KOPT-K1 (cell line): ENCODE measurements around the gene CTPS2.
"Not testable (repeated sequence)": the region's sequence is repeated elsewhere in the genome, so short reads cannot be mapped to it uniquely, and the experiment has no call there.

ENCODE experiments used
- H3K27ac ChIP-seq: fragments of 200-600 bp; sonication (generic); 2 replicates; pipeline ENCODE4 v1.5.1; 2016; ENCODE audit warnings: antibody characterized with exemption, mild to moderate bottlenecking, low read depth, low read length; ENCODE audit not compliant: poor library complexity, severe bottlenecking
- H3K36me3 ChIP-seq: fragments of 200-600 bp; sonication (generic); 2 replicates; pipeline ENCODE4 v1.5.1; 2017; ENCODE audit warnings: antibody characterized with exemption, mild to moderate bottlenecking, low read length, moderate library complexity; ENCODE audit not compliant: insufficient read depth
- H3K9me3 ChIP-seq: fragments of 200-600 bp; sonication (generic); 2 replicates; pipeline ENCODE4 v1.5.1; 2017; ENCODE audit warnings: antibody characterized with exemption, low read length, mild to moderate bottlenecking; ENCODE audit not compliant: insufficient read depth, poor library complexity, severe bottlenecking

The CTPS2 gene, protein sequence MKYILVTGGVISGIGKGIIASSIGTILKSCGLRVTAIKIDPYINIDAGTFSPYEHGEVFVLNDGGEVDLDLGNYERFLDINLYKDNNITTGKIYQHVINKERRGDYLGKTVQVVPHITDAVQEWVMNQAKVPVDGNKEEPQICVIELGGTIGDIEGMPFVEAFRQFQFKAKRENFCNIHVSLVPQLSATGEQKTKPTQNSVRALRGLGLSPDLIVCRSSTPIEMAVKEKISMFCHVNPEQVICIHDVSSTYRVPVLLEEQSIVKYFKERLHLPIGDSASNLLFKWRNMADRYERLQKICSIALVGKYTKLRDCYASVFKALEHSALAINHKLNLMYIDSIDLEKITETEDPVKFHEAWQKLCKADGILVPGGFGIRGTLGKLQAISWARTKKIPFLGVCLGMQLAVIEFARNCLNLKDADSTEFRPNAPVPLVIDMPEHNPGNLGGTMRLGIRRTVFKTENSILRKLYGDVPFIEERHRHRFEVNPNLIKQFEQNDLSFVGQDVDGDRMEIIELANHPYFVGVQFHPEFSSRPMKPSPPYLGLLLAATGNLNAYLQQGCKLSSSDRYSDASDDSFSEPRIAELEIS

DNA sequence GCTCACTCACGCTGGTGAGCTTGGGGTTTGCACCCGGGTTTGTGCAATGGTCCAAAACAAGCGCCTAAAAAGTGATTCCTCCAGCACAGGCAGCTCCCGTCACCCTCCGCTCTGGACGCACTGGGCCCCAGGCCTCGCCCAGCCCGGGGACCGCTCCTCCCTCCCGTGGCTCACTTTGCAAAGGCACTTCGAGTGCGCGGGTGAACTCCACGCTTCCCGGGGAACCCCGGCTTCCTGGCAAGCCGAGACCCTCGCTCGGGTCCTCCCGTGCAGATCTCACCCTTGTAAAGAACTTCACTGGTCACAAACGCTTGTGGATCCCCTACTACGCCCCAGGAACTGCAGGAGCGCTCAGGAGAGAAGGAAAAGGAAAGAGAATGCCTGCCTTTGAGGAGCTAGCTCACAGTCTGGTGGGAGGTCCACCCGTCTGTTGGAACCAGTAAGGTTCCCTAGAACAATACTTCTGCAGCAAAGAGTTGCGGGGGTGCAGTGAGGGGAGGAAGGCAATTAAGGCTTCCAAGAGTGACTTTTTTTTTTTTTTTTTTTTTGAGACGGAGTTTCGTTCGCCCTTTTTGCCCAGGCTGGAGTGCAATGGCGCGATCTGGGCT, at the start of gene CTPS2:
Gene CTPS2, minus strand, starts transcription at position 122 of the 608 bp plus-strand sequence. CDS start 9,767 bp downstream, outside the sequence.
- no peaks in the 10 kb centered on the region for H3K36me3 ChIP-seq
- H3K9me3 ChIP-seq, result no peaks in the 10 kb centered on the region
- H3K27ac ChIP-seq, result no peak within 1 kb of the TSS

DNA sequence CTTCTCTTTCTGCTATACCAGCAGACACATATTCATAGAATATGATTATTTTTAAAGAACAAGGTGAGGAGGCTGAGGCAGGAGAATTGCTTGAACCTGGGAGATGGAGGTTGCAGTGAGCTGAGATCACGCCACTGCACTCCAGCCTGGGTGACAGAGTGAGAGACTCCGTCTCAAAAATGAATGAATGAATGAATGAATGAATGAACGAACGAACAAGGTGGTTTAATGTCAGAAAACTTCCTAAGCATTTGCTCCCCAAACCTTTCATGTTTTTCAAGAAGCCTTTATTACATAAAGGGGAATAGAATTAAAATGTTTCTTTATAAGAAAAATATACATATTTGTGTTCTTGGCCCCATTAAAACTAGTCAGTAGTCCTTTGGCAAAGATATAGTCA, 49.0 kb upstream of the CTPS2 start:
- not testable (repeated sequence) for H3K27ac ChIP-seq, H3K36me3 ChIP-seq, H3K9me3 ChIP-seq

DNA sequence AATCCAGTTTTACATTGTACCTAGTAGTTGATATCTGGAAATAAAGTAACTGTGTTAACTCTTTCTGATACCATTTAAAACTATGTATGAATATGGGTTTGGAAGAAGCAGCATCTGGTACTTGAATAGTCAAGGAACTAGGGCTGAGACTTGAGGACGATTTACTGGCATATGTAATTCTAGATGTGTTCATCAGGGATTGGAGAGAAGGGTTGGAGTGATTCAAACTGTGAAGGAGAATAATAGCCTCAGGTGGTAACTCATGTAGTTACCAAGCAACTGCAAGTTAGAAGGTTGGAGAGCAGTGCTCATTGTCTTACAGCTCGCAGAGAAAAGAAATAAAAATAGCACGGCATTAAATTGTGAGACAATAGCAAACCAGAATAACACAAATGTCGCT, 44.3 kb upstream of the CTPS2 start:
- H3K9me3 ChIP-seq, result no peaks in the 10 kb centered on the region
- no peak overlapping the region for H3K27ac ChIP-seq
- peaks cover 7% of the 10 kb centered on the region; the same call in 1 of the 2 replicates for H3K36me3 ChIP-seq

DNA sequence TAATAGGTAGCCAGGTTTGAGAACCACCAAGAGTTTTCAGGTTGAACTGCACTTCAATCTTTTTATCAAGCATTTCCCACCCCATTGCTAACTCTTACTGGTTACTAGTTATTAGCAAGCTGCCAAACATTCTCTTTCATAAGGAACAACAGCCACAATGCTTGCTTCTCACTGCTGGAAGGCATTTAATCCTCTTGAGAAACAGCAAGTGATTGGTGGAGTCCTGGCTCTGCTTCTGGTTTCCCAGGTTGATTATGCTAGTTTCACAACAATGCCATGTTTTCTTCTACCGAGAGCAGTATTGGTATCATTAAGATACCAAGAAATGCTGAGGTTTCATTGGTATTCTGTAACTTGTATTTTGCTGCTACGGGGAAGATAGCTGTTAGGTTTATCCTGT, 41.5 kb upstream of the CTPS2 start:
- Histone ChIP-seq H3K27ac (no peak overlapping the region), H3K36me3 (peaks cover 13% of the 10 kb centered on the region; the same call in 1 of the 2 replicates), H3K9me3 (no peaks in the 10 kb centered on the region)

DNA sequence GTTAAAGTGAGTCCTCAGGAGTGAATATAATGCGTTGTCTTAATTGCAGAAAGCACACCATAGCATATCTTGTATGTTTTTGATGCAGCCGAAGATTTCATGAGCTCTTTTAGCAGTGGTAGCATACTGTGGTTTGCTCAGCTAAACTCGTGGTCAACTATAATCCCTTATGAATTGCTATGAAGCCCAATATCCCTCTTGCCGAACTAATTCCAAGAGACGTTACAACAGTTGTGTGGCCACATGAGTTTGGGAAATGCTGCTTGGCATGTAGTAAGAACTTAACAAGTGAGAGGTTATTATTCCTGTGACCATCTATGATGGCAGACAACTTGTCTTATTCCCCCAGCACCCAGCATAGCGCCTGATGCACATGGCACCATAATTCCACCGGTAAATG, 37.7 kb upstream of the CTPS2 start:
- Histone ChIP-seq H3K27ac (no peak overlapping the region), H3K9me3 (no peaks in the 10 kb centered on the region), H3K36me3 (peaks cover 18% of the 10 kb centered on the region)

DNA sequence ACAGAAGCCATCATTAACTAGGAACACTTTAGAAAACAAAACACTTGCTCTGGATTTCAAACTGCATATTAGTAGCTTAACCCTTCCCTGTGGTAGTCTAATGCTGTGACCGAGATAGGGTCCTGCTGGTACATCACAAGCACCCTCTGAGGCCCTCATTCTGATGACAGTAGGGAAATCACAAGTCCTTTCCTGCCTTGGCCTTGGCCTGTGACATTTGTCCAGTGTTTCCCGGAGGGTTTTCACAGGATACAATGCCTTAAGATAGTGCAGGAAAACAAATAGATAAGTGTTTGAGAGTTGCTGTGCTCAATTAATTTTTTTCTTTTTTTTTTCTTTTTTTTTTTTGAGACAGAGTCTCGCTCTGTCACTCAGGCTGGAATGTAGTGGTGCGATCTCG, 36.0 kb upstream of the CTPS2 start:
- no peaks in the 10 kb centered on the region for H3K9me3 ChIP-seq
- no peak overlapping the region for H3K27ac ChIP-seq
- H3K36me3 ChIP-seq, result peaks cover 29% of the 10 kb centered on the region

DNA sequence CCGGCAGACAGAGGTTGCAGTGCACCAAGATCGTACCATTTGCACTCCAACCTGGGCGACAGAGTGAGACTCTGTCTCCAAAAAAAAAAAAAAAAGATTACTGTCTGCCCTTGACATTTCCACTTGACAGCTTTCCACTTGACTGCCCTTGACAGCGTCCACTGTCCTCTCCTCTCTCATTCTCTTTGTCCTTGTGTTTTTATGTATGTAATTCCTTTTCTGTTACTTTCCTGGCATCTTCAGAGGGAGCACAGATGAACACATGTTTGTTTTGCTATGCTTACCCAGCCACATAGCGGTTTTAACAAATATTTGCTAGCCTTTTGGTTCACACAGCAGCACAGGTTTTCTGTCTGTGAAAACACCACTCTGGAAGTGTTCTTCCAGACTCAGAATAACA, 33.2 kb upstream of the CTPS2 start:
- Histone ChIP-seq H3K27ac (no peak overlapping the region), H3K36me3 (peaks cover 38% of the 10 kb centered on the region), H3K9me3 (no peaks in the 10 kb centered on the region)

DNA sequence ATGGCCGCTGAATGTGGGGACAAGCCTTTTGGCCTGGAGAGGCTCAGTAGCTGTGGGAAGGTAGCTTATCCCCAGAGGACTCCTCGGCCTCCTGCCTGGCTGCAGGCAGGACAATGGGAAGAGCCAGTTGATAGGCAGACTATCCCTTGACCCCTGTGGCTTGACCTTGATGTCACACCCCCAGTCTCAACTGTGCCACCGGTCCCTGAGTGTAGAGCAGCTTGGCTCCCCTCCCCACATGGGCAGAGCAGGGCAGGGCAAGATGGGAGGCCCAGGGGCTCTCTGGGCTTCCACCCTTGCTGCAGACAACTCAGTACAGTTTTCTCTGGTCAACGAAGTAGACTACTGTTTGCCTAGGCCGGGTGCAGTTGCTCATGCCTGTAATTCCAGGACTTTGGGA, 32.6 kb upstream of the CTPS2 start:
- Histone ChIP-seq H3K9me3 (no peaks in the 10 kb centered on the region), H3K27ac (no peak overlapping the region), H3K36me3 (peaks cover 35% of the 10 kb centered on the region)

DNA sequence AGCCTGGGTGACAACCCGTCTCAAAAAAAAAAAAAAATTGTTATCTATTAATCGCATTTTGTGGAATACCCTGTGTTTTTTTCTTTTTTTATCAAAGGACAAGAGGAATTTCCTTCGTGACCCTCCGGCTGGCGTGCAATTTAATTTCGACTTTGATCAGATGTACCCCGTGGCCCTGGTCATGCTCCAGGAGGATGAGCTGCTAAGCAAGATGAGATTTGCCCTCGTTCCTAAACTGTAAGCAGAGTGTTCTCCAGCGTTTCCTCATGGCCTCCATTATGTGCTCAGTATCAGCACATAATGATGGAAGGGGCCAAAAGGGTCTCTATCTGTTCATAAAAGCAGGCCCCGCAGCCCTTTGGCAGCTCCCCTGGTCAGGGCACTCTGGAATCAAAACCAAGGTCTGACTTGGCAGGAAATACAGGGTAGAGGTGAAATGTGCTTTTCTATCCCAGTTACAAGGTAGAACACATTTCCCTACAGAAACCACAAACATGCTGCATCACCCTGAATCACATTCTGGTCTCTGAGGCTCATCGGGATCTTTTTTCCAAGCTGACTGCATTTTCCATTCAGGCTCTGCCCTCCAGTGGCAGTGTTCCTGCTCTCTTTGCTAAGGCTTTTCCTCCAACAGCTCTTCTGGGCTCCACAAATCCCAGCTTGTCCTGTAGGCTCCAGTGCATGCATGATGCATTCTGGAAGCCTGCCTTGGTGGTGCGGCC, 31.3 kb upstream of the CTPS2 start:
- Histone ChIP-seq H3K9me3 (no peaks in the 10 kb centered on the region), H3K36me3 (peaks cover 32% of the 10 kb centered on the region), H3K27ac (no peak overlapping the region)

DNA sequence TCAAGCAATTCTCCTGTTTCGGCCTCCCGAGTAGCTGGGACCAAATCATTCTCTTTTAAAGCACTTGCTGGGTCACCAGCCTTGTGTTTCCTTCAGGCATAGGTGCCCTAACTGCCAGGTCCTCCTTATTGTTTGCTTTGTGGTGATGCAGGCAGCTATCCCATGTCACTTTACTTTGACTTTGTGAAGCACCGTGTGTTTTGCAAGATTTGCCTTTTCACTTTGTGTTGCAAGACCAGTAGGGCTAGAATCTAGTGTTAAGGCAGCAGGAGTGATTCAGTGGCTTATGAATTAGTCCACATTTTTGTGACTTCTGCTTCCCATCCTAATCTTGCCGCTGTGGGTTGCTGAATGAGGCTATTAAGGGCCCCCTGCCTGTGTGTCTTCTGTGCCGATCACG, 27.1 kb upstream of the CTPS2 start:
- H3K9me3 ChIP-seq, result no peaks in the 10 kb centered on the region
- H3K27ac ChIP-seq, result no peak overlapping the region
- peaks cover 44% of the 10 kb centered on the region; the same call in 1 of the 2 replicates for H3K36me3 ChIP-seq

DNA sequence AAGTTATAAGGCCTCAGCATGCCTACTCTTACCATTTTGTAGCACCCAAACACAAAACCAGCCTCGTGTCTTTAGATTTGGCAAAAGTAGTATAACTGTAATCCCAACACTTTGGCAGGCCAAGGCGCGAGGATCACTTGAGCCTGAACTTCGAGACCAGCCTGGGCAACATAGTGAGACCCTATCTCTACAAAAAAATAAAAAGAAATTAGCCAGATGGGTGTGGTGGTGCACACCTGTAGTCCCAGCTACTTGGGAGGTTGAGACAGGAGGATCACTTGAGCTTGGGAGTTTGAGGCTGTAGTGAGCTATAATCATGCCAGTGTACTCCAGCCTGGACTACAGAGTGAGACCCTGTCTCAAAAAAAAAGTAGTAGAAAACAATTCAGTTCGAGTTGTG, 24.6 kb upstream of the CTPS2 start:
- H3K9me3 ChIP-seq, result no peaks in the 10 kb centered on the region
- no peak overlapping the region for H3K27ac ChIP-seq
- peaks cover 33% of the 10 kb centered on the region; the same call in 1 of the 2 replicates for H3K36me3 ChIP-seq

DNA sequence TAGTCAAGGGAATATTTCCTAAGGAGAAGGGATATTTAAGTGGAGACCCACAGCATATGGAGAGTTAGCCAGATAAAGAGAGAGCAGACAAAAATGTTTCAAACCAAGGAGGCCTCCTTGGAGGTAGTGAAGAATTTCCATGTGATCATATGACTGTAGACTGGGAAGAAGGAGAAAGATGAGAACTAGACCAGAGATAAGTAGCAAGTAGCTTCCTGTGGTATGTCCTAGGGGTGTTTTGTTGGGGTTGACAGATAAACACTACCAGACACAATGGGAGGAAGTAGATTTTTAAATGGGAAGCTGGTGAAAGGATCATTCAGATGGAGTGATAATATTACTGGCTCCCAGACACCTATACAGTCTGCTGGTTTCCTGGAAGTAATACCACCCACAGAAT, 20.5 kb upstream of the CTPS2 start:
- Histone ChIP-seq H3K36me3 (peaks cover 23% of the 10 kb centered on the region; the same call in 1 of the 2 replicates), H3K9me3 (peaks cover 2% of the 10 kb centered on the region), H3K27ac (no peak overlapping the region)

DNA sequence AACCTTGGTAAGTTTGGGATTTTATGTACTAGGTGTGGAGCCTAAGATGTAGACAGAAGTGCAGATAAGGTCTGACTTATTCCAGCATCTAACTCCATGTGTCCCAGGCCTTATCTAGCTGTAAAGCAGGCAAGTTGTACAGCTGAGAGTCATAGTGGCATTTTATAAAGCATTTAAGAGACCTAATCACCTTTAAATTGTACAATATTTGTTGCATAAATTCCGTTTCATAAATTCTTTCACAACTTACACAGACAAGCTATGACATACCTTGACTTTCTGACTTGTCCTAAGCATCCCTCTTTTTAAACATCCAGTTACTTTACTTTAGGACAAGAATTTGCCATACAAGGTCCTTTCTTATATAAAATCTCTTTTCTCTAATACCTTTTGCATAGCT, 18.0 kb upstream of the CTPS2 start:
- H3K9me3 ChIP-seq, result peaks cover 6% of the 10 kb centered on the region
- no peaks in the 10 kb centered on the region for H3K36me3 ChIP-seq

DNA sequence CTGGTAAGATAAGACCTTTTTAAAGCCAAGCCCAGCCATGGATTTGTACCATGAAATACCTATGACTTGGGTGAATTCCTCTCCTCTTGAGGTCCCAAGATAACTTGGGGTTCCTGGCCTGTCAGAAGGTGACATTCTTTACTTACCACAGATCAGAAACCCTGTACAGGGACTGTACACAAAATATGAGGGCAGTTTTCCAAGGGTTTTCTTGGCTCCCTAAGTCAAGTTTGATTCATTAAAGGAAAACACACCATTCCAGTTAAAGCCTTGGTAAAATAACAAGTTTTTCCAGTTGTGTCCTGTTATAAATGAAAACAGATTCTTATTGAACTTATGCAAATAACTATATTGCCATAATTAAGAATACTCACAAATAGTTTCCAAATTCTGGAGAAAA, 15.2 kb upstream of the CTPS2 start:
- H3K9me3 ChIP-seq, result peaks cover 6% of the 10 kb centered on the region

More for the DNA sequence above, 18.0 kb upstream of the CTPS2 start:
- no peak overlapping the region for H3K27ac ChIP-seq

DNA sequence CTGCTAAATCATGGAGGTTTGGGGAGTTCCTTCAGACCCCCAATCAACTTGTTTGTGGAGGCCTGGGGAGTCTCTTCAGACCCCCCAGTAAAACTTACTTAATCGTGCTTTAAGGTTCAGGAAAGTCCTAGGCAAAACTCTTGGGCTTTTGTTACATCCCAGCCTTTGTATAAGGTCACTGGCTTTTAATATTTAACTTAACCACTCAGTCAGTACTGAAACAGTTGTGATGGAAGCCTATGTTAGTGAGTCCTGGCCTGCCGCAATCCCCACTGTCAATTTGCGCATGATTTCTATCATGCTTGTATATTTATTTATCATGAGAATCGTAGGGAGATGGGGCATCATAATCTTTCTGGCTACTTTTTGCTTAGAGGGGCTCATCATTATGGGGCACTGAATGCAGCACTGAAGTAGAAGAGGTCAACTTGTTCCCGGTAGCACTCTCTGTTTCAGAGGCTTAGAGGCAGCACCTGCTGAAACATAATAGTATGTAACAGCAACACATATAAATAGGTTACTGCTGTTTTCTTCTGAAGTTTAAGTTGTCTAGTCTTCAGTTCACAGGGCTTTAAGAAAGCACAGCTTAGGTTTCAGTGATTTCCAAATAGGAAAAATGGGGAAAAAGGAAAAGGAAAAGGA, 14.0 kb upstream of the CTPS2 start:
- not testable (repeated sequence) for H3K9me3 ChIP-seq, H3K27ac ChIP-seq, H3K36me3 ChIP-seq

More for the DNA sequence above, 15.2 kb upstream of the CTPS2 start:
- H3K36me3 ChIP-seq, result no peaks in the 10 kb centered on the region
- H3K27ac ChIP-seq, result no peak overlapping the region
